ENCODE measurements around the gene CSTF2.

- TF ChIP-seq CTCF (IDR thresholded peaks at IDR 0.05) (no peak), POLR2A (IDR thresholded peaks at IDR 0.05) (no peak)
Measured at GRCh38 chrX:100797359-100797758, 22.8 kb upstream of the CSTF2 start.
